Measurements from ENCODE around the gene MALRD1.
"Not testable (repeated sequence)": the region's sequence is repeated elsewhere in the genome, so short reads cannot be mapped to it uniquely, and the experiment has no call there.

Gene MALRD1

GRCh38 chr10:19499291-19499770 lies 450.7 kb downstream of the MALRD1 start:
- no peak for DNase-seq

GRCh38 chr10:19500959-19501358 lies 452.4 kb downstream of the MALRD1 start:
- no peak for DNase-seq

GRCh38 chr10:19505320-19506312 lies 457.0 kb downstream of the MALRD1 start:
- no peak for DNase-seq

- DNase-seq = not testable (repeated sequence)
Observed at GRCh38 chr10:19510005-19510732, 461.6 kb downstream of the MALRD1 start.

GRCh38 chr10:19518109-19518508 lies 469.5 kb downstream of the MALRD1 start:
- no peak for DNase-seq

GRCh38 chr10:19518632-19519031 lies 470.0 kb downstream of the MALRD1 start:
- no peak for DNase-seq

- no peak for DNase-seq
Observed at GRCh38 chr10:19531324-19531723, 482.7 kb downstream of the MALRD1 start.

- no peak for DNase-seq
Observed at GRCh38 chr10:19532411-19532810, 483.8 kb downstream of the MALRD1 start.

GRCh38 chr10:19541299-19541698 lies 492.7 kb downstream of the MALRD1 start:
- no peak for DNase-seq

- no peak for DNase-seq
Observed at GRCh38 chr10:19546224-19546623, 497.6 kb downstream of the MALRD1 start.

- DNase-seq = no peak
Observed at GRCh38 chr10:19549503-19549902, 500.9 kb downstream of the MALRD1 start.

GRCh38 chr10:19556666-19557065 lies 508.1 kb downstream of the MALRD1 start:
- no peak for DNase-seq

GRCh38 chr10:19561181-19561580 lies 512.6 kb downstream of the MALRD1 start:
- DNase-seq = no peak

- no peak for DNase-seq
Observed at GRCh38 chr10:19563388-19564141, 515.0 kb downstream of the MALRD1 start.

GRCh38 chr10:19570120-19570519 lies 521.5 kb downstream of the MALRD1 start:
- no peak for DNase-seq

- DNase-seq = no peak
Observed at GRCh38 chr10:19570991-19571390, 522.4 kb downstream of the MALRD1 start.

GRCh38 chr10:19572056-19572455 lies 523.5 kb downstream of the MALRD1 start:
- no peak for DNase-seq

GRCh38 chr10:19576576-19576975 lies 528.0 kb downstream of the MALRD1 start:
- DNase-seq = no peak

- no peak for DNase-seq
Observed at GRCh38 chr10:19577381-19577780, 528.8 kb downstream of the MALRD1 start.

- DNase-seq = no peak
Observed at GRCh38 chr10:19577807-19578206, 529.2 kb downstream of the MALRD1 start.

GRCh38 chr10:19578571-19578970 lies 530.0 kb downstream of the MALRD1 start:
- DNase-seq = no peak

GRCh38 chr10:19579761-19580545 lies 531.4 kb downstream of the MALRD1 start:
- no peak for DNase-seq

Data from activated CD4-positive, alpha-beta T cell treated with anti-CD3 and anti-CD28 coated beads for 1 hour (primary cell).